ENCODE measurements around the gene FAM3D. TPM values are rescaled to one million over a fixed set of nuclear protein-coding genes. Genes with fewer than 3 reads are reported as not detected.
"Not testable (repeated sequence)": the region's sequence is repeated elsewhere in the genome, so short reads cannot be mapped to it uniquely, and the experiment has no call there.

FAM3D gene
- total RNA-seq, 1 experiment from 2014 or later = not detected

- ChIA-PET POLR2A (ENCODE audit: low non-redundant PET) (no interaction called here), CTCF (no interaction called here)
- TF ChIP-seq CTCF (conservative IDR thresholded peaks at IDR 0.05; ENCODE audit: low read depth, low read length) = no peak
- TF ChIP-seq EZH2 (IDR thresholded peaks at IDR 0.05; ENCODE audit: borderline replicate concordance, low read depth, low read length, poor library complexity, severe bottlenecking) = no peak
- Histone ChIP-seq H3K36me3 (ENCODE audit: insufficient read depth, low read length, poor library complexity, severe bottlenecking) (no peaks in the 10 kb centered on the region), H3K4me1 (ENCODE audit: insufficient read depth, low read length, poor library complexity, severe bottlenecking) (no peaks in the 10 kb centered on the region), H3K27ac (ENCODE audit: low read depth, low read length, poor library complexity, severe bottlenecking) (no peak overlapping the region), H3K9me3 (ENCODE audit: low read depth, low read length, poor library complexity, severe bottlenecking) (no peaks in the 10 kb centered on the region), H3K27me3 (replicated peaks; ENCODE audit: insufficient read depth, low read depth, low read length, poor library complexity) (peaks cover 16% of the 10 kb centered on the region), H3K4me3 (ENCODE audit: low read depth, low read length, poor library complexity, severe bottlenecking) (no peak overlapping the region)
- DNase-seq (ENCODE audit: low spot score) = no peak
- intact Hi-C loops (cut with micrococcal nuclease; ENCODE audit: unreplicated experiment) = no loop called here
- BruUV-seq (replicated peaks) = no TSS peak
Observed at GRCh38 chr3:58679974-58680666, 13.5 kb upstream of the FAM3D start.

DNA sequence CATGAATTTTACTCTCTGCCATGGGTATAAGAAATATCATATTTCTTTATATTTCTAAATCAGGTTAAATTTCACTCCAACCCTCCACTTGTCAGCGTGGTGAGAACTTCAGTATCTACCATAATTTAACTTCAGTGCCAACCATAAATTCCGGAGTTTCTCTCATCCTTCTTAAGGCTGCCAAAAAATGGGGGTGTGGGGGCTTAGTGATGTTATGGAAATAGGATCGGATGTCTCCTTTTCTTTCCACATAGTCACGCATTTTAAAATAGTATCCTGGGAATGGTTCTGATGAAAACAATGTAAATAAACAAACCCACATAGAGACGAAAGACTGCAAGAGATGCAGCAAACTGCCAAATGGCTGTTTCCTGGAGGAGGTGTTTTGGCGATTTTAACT, 12.9 kb upstream of the FAM3D start:
- no TSS peak for BruUV-seq (replicated peaks)
- no peaks in the 10 kb centered on the region for H3K4me1 ChIP-seq (ENCODE audit: insufficient read depth, low read length, poor library complexity, severe bottlenecking)
- ChIA-PET CTCF (no interaction called here), POLR2A (ENCODE audit: low non-redundant PET) (no interaction called here)
- intact Hi-C loops (cut with micrococcal nuclease; ENCODE audit: unreplicated experiment) = no loop called here
- no peaks in the 10 kb centered on the region for H3K36me3 ChIP-seq (ENCODE audit: insufficient read depth, low read length, poor library complexity, severe bottlenecking)
- TF ChIP-seq CTCF (conservative IDR thresholded peaks at IDR 0.05; ENCODE audit: low read depth, low read length) (no peak), EZH2 (IDR thresholded peaks at IDR 0.05; ENCODE audit: borderline replicate concordance, low read depth, low read length, poor library complexity, severe bottlenecking) (no peak)
- no peak overlapping the region for H3K27ac ChIP-seq (ENCODE audit: low read depth, low read length, poor library complexity, severe bottlenecking)
- no peak for DNase-seq (ENCODE audit: low spot score)
- H3K4me3 ChIP-seq (ENCODE audit: low read depth, low read length, poor library complexity, severe bottlenecking) = no peak overlapping the region
- H3K9me3 ChIP-seq (ENCODE audit: low read depth, low read length, poor library complexity, severe bottlenecking) = no peaks in the 10 kb centered on the region
- peaks cover 16% of the 10 kb centered on the region for H3K27me3 ChIP-seq (replicated peaks; ENCODE audit: insufficient read depth, low read depth, low read length, poor library complexity)

- H3K4me3 ChIP-seq (ENCODE audit: low read depth, low read length, poor library complexity, severe bottlenecking); intact Hi-C loops (cut with micrococcal nuclease; ENCODE audit: unreplicated experiment); H3K9me3 ChIP-seq (ENCODE audit: low read depth, low read length, poor library complexity, severe bottlenecking); POLR2A ChIA-PET (ENCODE audit: low non-redundant PET); BruUV-seq (replicated peaks); CTCF ChIA-PET; DNase-seq (ENCODE audit: low spot score); H3K27ac ChIP-seq (ENCODE audit: low read depth, low read length, poor library complexity, severe bottlenecking); H3K4me1 ChIP-seq (ENCODE audit: insufficient read depth, low read length, poor library complexity, severe bottlenecking); H3K36me3 ChIP-seq (ENCODE audit: insufficient read depth, low read length, poor library complexity, severe bottlenecking): not testable (repeated sequence)
- peaks cover 16% of the 10 kb centered on the region for H3K27me3 ChIP-seq (replicated peaks; ENCODE audit: insufficient read depth, low read depth, low read length, poor library complexity)
Observed at GRCh38 chr3:58678177-58678970, 11.8 kb upstream of the FAM3D start.
